22Rv1 (cell line): ENCODE data around the gene CPD.

Source experiments
- CTCF ChIP-seq: fragments of 450-650 bp; IDR thresholded peaks from 2 replicates; pipeline ENCODE4 v1.5.1; 2017; ENCODE audit warnings: mild to moderate bottlenecking
- ZFX ChIP-seq: fragments of 450-650 bp; IDR thresholded peaks from 2 replicates; pipeline ENCODE4 v1.6.1; 2017; ENCODE audit warnings: antibody characterized with exemption, borderline replicate concordance

- no peak for TF ChIP-seq CTCF
- no peak for TF ChIP-seq ZFX
Measured at GRCh38 chr17:30363715-30364202, 15.0 kb upstream of the CPD start.
